ENCODE data around the gene TEX36.

- no peak for TF ChIP-seq CTCF (IDR thresholded peaks at IDR 0.05)
- TF ChIP-seq POLR2A (IDR thresholded peaks at IDR 0.05), result no peak
Measured at GRCh38 chr10:125689955-125690569, 7.1 kb upstream of the TEX36 start.

Measured in body of pancreas (tissue), 4 donors.